HCT116 (cell line): ENCODE results near the gene LRIT3. TPM values are rescaled to one million over a fixed set of nuclear protein-coding genes. Genes with fewer than 3 reads are reported as not detected.

Experiments used
- ATAC-seq: fragments of 200-7000 bp; cut with Tn5 transposase; 2 replicates; pipeline ENCODE4 v1.9.1; 2020; ENCODE audit warnings: mild to moderate bottlenecking, moderate library complexity
- BruUV-seq: library from RNA; stranded (reverse); fragments of 400-500 nt; replicated peaks from 2 replicates; lab custom pipeline; 2021; lab: Mats Ljungman, UMichigan
- CTCF ChIA-PET: fragments of 300-600 bp; sonication (Branson Sonifier 250); formaldehyde crosslinking; loops from one replicate; lab custom pipeline; 2021; ENCODE audit warnings: antibody characterized with exemption; lab: Charles Lee
- POLR2A ChIA-PET: fragments of 300-600, 350-600 bp; sonication (Branson Sonifier 250); formaldehyde crosslinking; loops from one replicate; lab custom pipeline; 2021; ENCODE audit warnings: antibody characterized with exemption; lab: Charles Lee
- RAD21 ChIA-PET, 2 experiments: fragments of 300-600 bp; sonication (Branson Sonifier 250); formaldehyde crosslinking; loops; one replicate each; lab custom pipeline; 2023; ENCODE audit warnings: low total read pairs in 2 of 2; ENCODE audit not compliant: uncharacterized antibody in 2 of 2, unreplicated experiment in 2 of 2, low non-redundant PET in 1 of 2; lab: Charles Lee
- DNase-seq: peaks from one replicate; pipeline ENCODE4 v3.0.0-alpha.2; 2010; ENCODE audit warnings: low read depth, low spot score
- H2AFZ ChIP-seq: fragments of 200-600 bp; shearing (Covaris generic), sonication (generic); 2 replicates; pipeline ENCODE4 v1.6.1; 2017; ENCODE audit warnings: low read depth, mixed run types, mixed read lengths, antibody characterized with exemption, low read length; ENCODE audit not compliant: poor library complexity, severe bottlenecking
- H3K27ac ChIP-seq: 2 replicates; pipeline ENCODE4 v1.5.1; 2012; ENCODE audit warnings: low read depth, low read length
- H3K27me3 ChIP-seq: fragments of 200-600 bp; sonication (generic); 2 replicates; pipeline ENCODE4 v1.6.1; 2016; ENCODE audit warnings: mixed run types, low read length, mixed read lengths; ENCODE audit not compliant: insufficient read depth
- H3K36me3 ChIP-seq, 2 experiments: fragments of 200-500 bp in 1 of 2; fragments of 200-600 bp in 1 of 2; sonication (Bioruptor generic) in 1 of 2; sonication (generic) in 1 of 2; 2 replicates each; pipeline versions ENCODE4 v1.5.1 to v1.6.1; 2014 to 2016; ENCODE audit warnings: low read length in 2 of 2, inconsistent platforms in 1 of 2, mixed read lengths in 1 of 2, mixed run types in 1 of 2; ENCODE audit not compliant: insufficient read depth in 2 of 2, control insufficient read depth in 1 of 2
- H3K4me1 ChIP-seq, 2 experiments: fragments of 200-600 bp in 1 of 2; sonication (generic) in 1 of 2; 2 replicates each; pipeline versions ENCODE4 v1.5.1 to v1.6.1; 2012 to 2017; ENCODE audit warnings: low read length in 2 of 2, inconsistent platforms in 1 of 2, mild to moderate bottlenecking in 1 of 2, mixed read lengths in 1 of 2, mixed run types in 1 of 2, moderate library complexity in 1 of 2; ENCODE audit not compliant: insufficient read depth in 2 of 2, control insufficient read depth in 1 of 2
- H3K4me2 ChIP-seq: fragments of 200-600 bp; sonication (generic); 2 replicates; pipeline ENCODE4 v1.6.1; 2017; ENCODE audit warnings: mixed run types, low read length, mixed read lengths
- H3K4me3 ChIP-seq, 2 experiments: fragments of 200-600 bp in 1 of 2; sonication (generic) in 1 of 2; replicated peaks in 1 of 2; 2 replicates each; pipeline ENCODE4 v1.5.1; 2011 to 2016; ENCODE audit warnings: low read length in 2 of 2, control low read depth in 1 of 2, low read depth in 1 of 2, mild to moderate bottlenecking in 1 of 2, mixed read lengths in 1 of 2, mixed run types in 1 of 2
- H3K79me2 ChIP-seq: fragments of 200-600 bp; sonication (generic); 2 replicates; pipeline ENCODE4 v1.6.1; 2017; ENCODE audit warnings: mild to moderate bottlenecking, mixed run types, low read length, moderate library complexity, mixed read lengths; ENCODE audit not compliant: insufficient read depth
- H3K9ac ChIP-seq: fragments of 200-600 bp; sonication (generic); 2 replicates; pipeline ENCODE4 v1.6.1; 2016; ENCODE audit warnings: low read length, mixed read lengths
- H3K9me2 ChIP-seq: fragments of 200-600 bp; sonication (generic), shearing (Covaris generic); 2 replicates; pipeline ENCODE4 v1.6.1; 2017; ENCODE audit warnings: mixed run types, mild to moderate bottlenecking, moderate library complexity; ENCODE audit not compliant: insufficient read depth
- H3K9me3 ChIP-seq, 2 experiments: fragments of 200-500 bp in 1 of 2; fragments of 200-600 bp in 1 of 2; sonication (Bioruptor generic) in 1 of 2; sonication (generic) in 1 of 2; 2 replicates each; pipeline ENCODE4 v1.6.1; 2014 to 2017; ENCODE audit warnings: low read length in 2 of 2, mixed read lengths in 2 of 2, inconsistent platforms in 1 of 2, low read depth in 1 of 2, mild to moderate bottlenecking in 1 of 2, mixed run types in 1 of 2, moderate library complexity in 1 of 2; ENCODE audit not compliant: control insufficient read depth in 1 of 2, insufficient read depth in 1 of 2
- H4K20me1 ChIP-seq: fragments of 200-600 bp; sonication (generic), shearing (Covaris generic); 2 replicates; pipeline ENCODE4 v1.6.1; 2017; ENCODE audit warnings: mixed run types, mild to moderate bottlenecking, moderate library complexity; ENCODE audit not compliant: insufficient read depth
- CBX3 ChIP-seq: IDR thresholded peaks from 2 replicates; pipeline ENCODE4 v1.6.1; 2012; ENCODE audit warnings: low read depth
- CEBPB ChIP-seq: IDR thresholded peaks from 2 replicates; pipeline ENCODE4 v1.6.1; 2012; ENCODE audit warnings: low read depth
- EGR1 ChIP-seq: IDR thresholded peaks from 2 replicates; pipeline ENCODE4 v1.6.1; 2012; ENCODE audit warnings: low read depth
- ELF1 ChIP-seq: IDR thresholded peaks from 2 replicates; pipeline ENCODE4 v1.6.1; 2012; ENCODE audit warnings: low read depth, borderline replicate concordance
- EZH2 ChIP-seq: fragments of 200-600 bp; sonication (generic); IDR thresholded peaks from 2 replicates; pipeline ENCODE4 v1.6.1; 2017; ENCODE audit warnings: antibody characterized with exemption, mixed run types
- FOSL1 ChIP-seq: IDR thresholded peaks from 2 replicates; pipeline ENCODE4 v1.6.1; 2012; ENCODE audit warnings: low read depth
- JUND ChIP-seq: IDR thresholded peaks from 2 replicates; pipeline ENCODE4 v1.6.1; 2012
- POLR2AphosphoS5 ChIP-seq: IDR thresholded peaks from 2 replicates; pipeline ENCODE4 v1.6.1; 2011; ENCODE audit warnings: mild to moderate bottlenecking, low read depth, low read length, moderate library complexity
- SIN3A ChIP-seq: IDR thresholded peaks from 2 replicates; pipeline ENCODE4 v1.6.1; 2012; ENCODE audit warnings: low read depth
- SP1 ChIP-seq: IDR thresholded peaks from 2 replicates; pipeline ENCODE4 v1.6.1; 2012; ENCODE audit warnings: low read depth
- TCF7L2 ChIP-seq: IDR thresholded peaks from 2 replicates; pipeline ENCODE4 v1.7.0; 2011; ENCODE audit warnings: borderline replicate concordance, inconsistent platforms; ENCODE audit not compliant: insufficient read depth, insufficient read length; ENCODE audit errors: extremely low read depth
- YY1 ChIP-seq: IDR thresholded peaks from 2 replicates; pipeline ENCODE4 v1.6.1; 2011; ENCODE audit warnings: low read length, low read depth, moderate library complexity, mild to moderate bottlenecking; ENCODE audit not compliant: insufficient replicate concordance; ENCODE audit errors: extremely low read depth
- ZFX ChIP-seq: fragments of 450-650 bp; IDR thresholded peaks from 2 replicates; pipeline ENCODE4 v1.6.1; 2017
- ZNF274 ChIP-seq: fragments of 200-500 bp; sonication (Bioruptor generic); IDR thresholded peaks from 2 replicates; pipeline ENCODE4 v1.6.1; 2014; ENCODE audit warnings: mild to moderate bottlenecking, low read depth, low read length, inconsistent platforms
- intact Hi-C: fragments of 100-400 bp; cut with micrococcal nuclease; formaldehyde crosslinking; loops from 2 replicates; pipeline ENCODE4 v1.10.0; 2022
- total RNA-seq: library from RNA; stranded (reverse); gene quantifications from one replicate; pipeline ENCODE4 v1.2.1, GENCODE V29; 2021; ENCODE audit not compliant: unreplicated experiment
- TF ChIP-seq, protein P1 (sequence below): IDR thresholded peaks from 2 replicates; pipeline ENCODE4 v1.6.1; 2011; ENCODE audit warnings: mild to moderate bottlenecking, low read length, moderate library complexity; ENCODE audit not compliant: insufficient replicate concordance; ENCODE audit errors: extremely low read depth
- TF ChIP-seq, protein P2 (sequence below): IDR thresholded peaks from 2 replicates; pipeline ENCODE4 v1.6.1; 2012
- TF ChIP-seq, protein P3 (sequence below), 3 experiments: fragments of 200-600 bp in 1 of 3; sonication (generic) in 1 of 3; IDR thresholded peaks in 2 of 3; conservative IDR thresholded peaks in 1 of 3; 2 replicates each; pipeline ENCODE4 v1.5.1; 2012 to 2017; ENCODE audit warnings: low read depth in 2 of 3, low read length in 2 of 3, antibody characterized with exemption in 1 of 3, borderline replicate concordance in 1 of 3, control low read depth in 1 of 3, mild to moderate bottlenecking in 1 of 3, mixed read lengths in 1 of 3, mixed run types in 1 of 3, moderate library complexity in 1 of 3; ENCODE audit not compliant: insufficient read depth in 1 of 3
- TF ChIP-seq, protein P4 (sequence below): IDR thresholded peaks from 2 replicates; pipeline ENCODE4 v1.6.1; 2012

The LRIT3 gene
- total RNA-seq, 1 experiment from 2014 or later = 0.47 TPM

DNA sequence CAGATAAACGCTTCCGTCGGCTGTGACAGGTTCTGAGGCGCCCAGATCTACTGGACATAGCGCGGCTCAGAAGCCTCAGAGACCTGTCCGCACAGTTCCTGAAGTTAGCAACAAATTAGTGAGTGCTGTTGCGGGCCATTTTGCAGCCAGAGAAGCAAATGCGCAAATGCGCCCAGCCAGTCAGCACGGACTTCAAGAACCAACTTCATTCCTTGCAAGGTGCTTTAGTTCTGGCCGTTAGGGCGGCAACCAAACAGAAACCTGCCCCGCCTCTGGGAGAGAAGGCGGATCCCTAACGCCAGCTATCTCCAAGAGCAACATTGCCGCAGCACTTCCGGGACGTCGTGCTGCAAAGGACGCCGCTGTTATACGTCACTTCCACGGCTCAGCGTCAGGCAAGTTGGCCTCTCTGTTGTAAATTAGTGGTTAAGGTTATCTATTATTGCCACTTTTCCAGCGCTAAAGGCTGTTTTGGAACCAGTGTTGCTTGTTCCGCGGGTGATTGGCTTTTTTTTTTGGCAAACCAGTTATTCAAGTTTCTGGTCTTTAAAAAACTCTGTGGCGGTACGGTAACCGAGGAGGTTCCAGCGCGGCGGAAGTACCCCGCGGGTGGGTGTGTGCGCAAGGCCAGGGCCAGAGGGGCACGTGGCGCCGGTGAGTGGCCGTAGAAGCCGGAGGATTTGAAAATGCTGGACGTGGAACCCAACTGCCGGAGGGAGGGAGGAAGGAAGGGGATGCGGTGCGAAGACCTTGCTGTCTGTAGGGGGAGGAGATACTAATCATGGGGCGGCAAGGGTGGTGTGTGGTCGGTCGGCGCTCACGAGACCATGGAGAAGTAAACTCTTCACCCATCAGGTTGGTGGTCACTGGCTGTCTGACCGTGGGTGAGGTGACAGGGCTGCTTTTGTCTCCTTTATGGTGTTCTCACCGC is 32.5 kb upstream of the LRIT3 start, which contains the start of gene GAR1 (continued):
- TF ChIP-seq, protein P1, sequence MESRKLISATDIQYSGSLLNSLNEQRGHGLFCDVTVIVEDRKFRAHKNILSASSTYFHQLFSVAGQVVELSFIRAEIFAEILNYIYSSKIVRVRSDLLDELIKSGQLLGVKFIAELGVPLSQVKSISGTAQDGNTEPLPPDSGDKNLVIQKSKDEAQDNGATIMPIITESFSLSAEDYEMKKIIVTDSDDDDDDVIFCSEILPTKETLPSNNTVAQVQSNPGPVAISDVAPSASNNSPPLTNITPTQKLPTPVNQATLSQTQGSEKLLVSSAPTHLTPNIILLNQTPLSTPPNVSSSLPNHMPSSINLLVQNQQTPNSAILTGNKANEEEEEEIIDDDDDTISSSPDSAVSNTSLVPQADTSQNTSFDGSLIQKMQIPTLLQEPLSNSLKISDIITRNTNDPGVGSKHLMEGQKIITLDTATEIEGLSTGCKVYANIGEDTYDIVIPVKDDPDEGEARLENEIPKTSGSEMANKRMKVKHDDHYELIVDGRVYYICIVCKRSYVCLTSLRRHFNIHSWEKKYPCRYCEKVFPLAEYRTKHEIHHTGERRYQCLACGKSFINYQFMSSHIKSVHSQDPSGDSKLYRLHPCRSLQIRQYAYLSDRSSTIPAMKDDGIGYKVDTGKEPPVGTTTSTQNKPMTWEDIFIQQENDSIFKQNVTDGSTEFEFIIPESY = no peak
- peak; percentile 92 for TF ChIP-seq ELF1
- TF ChIP-seq POLR2AphosphoS5 = peak; percentile 75
- no peak; the same call in 1 of the 2 replicates for TF ChIP-seq CBX3
- TF ChIP-seq ZFX = peak; percentile 78
- TF ChIP-seq CEBPB = no peak

DNA sequence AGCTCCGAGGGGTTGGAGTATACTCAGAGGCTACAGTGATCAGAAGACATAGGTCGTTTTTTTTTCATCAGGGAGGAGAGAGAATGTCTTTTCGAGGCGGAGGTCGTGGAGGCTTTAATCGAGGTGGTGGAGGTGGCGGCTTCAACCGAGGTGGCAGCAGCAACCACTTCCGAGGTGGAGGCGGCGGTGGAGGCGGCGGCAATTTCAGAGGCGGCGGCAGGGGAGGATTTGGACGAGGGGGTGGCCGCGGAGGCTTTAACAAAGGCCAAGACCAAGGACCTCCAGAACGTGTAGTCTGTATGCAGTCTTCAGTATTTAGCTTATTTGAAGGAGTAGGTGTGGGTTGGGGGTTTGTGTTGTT is 31.8 kb upstream of the LRIT3 start:
- Histone ChIP-seq H4K20me1 (no peaks in the 10 kb centered on the region), H3K4me2 (peak overlapping the region; percentile 89), H3K9me3 (no peaks in the 10 kb centered on the region), H3K9ac (peak overlapping the region; percentile 96), H2AFZ (no peak overlapping the region), H3K4me3 (peak overlapping the region; percentile 81 to 98), H3K9me2 (no peaks in the 10 kb centered on the region), H3K36me3 (peaks cover 12 to 31% of the 10 kb centered on the region in 2 experiments), H3K4me1 (peaks cover 10 to 16% of the 10 kb centered on the region in 2 experiments; a peak in 3 of 4 replicates), H3K27me3 (no peaks in the 10 kb centered on the region), H3K27ac (peak overlapping the region; percentile 69), H3K79me2 (peaks cover 56% of the 10 kb centered on the region)
- BruUV-seq = no TSS peak
- CTCF ChIA-PET = no interaction called here
- RAD21 ChIA-PET = no interaction called here
- peak; percentile 11 for ATAC-seq
- intact Hi-C loops = loop anchor here (5.0 kb wide), 1 partner anchor 114 kb away; the partner anchor contains the start of gene CASP6
- POLR2A ChIA-PET = no interaction called here
- no peak for DNase-seq
- TF ChIP-seq SP1 = no peak
- no peak for TF ChIP-seq JUND
- TF ChIP-seq TCF7L2 = no peak
- TF ChIP-seq, protein P2, sequence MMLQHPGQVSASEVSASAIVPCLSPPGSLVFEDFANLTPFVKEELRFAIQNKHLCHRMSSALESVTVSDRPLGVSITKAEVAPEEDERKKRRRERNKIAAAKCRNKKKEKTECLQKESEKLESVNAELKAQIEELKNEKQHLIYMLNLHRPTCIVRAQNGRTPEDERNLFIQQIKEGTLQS = no peak
- TF ChIP-seq POLR2AphosphoS5 = no peak
- TF ChIP-seq ZNF274 = no peak
- no peak for TF ChIP-seq ZFX
- TF ChIP-seq FOSL1 = no peak
- no peak for TF ChIP-seq ELF1
- TF ChIP-seq SIN3A = no peak
- TF ChIP-seq EGR1 = no peak
- TF ChIP-seq EZH2 = no peak
- TF ChIP-seq, protein P3, sequence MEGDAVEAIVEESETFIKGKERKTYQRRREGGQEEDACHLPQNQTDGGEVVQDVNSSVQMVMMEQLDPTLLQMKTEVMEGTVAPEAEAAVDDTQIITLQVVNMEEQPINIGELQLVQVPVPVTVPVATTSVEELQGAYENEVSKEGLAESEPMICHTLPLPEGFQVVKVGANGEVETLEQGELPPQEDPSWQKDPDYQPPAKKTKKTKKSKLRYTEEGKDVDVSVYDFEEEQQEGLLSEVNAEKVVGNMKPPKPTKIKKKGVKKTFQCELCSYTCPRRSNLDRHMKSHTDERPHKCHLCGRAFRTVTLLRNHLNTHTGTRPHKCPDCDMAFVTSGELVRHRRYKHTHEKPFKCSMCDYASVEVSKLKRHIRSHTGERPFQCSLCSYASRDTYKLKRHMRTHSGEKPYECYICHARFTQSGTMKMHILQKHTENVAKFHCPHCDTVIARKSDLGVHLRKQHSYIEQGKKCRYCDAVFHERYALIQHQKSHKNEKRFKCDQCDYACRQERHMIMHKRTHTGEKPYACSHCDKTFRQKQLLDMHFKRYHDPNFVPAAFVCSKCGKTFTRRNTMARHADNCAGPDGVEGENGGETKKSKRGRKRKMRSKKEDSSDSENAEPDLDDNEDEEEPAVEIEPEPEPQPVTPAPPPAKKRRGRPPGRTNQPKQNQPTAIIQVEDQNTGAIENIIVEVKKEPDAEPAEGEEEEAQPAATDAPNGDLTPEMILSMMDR (IDR thresholded peaks at IDR 0.05 in 2 of 3, conservative IDR thresholded peaks at IDR 0.05 in 1 of 3; ENCODE audit: borderline replicate concordance in 1 of 3, insufficient read depth in 1 of 3, low read depth in 2 of 3, low read length in 2 of 3) = no peak
- TF ChIP-seq, protein P4, sequence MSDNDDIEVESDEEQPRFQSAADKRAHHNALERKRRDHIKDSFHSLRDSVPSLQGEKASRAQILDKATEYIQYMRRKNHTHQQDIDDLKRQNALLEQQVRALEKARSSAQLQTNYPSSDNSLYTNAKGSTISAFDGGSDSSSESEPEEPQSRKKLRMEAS = no peak
- TF ChIP-seq CEBPB = no peak
- TF ChIP-seq YY1 = no peak
